ENCODE data around the gene DYSF. TPM values are rescaled to one million over a fixed set of nuclear protein-coding genes. Genes with fewer than 3 reads are reported as not detected.
A peak's percentile ranks its signal among the peaks of the same experiment; 100 is the strongest.

Gene DYSF
- total and polyA plus RNA-seq, 7 donors, result 38.3 to 208 (median 109) TPM

GRCh38 chr2:71455011-71455740 is 1.8 kb downstream of the DYSF start:
- Histone ChIP-seq H3K9me3 (no peaks in the 10 kb centered on the region), H3K27me3 (ENCODE audit: insufficient read depth in 3 of 3, low read length in 2 of 3) (no peaks in the 10 kb centered on the region), H3K27ac (peak overlapping the region; percentile 97), H3K4me3 (peak overlapping the region; percentile 88), H3K36me3 (ENCODE audit: insufficient read depth in 1 of 2, low read depth in 1 of 2) (peaks cover 0 to 20% of the 10 kb centered on the region in 2 donors), H3K4me1 (peaks cover 81% of the 10 kb centered on the region)
- intact Hi-C loops (cut with DNase I), result no loop called here
- WGBS, 3 donors, result 44 to 66% (median 55%) methylated on average over 8 of the region's 8 CpGs
- no peak for ATAC-seq
- no peak for TF ChIP-seq CTCF (IDR thresholded peaks at IDR 0.05)
- no peak for DNase-seq

DNA sequence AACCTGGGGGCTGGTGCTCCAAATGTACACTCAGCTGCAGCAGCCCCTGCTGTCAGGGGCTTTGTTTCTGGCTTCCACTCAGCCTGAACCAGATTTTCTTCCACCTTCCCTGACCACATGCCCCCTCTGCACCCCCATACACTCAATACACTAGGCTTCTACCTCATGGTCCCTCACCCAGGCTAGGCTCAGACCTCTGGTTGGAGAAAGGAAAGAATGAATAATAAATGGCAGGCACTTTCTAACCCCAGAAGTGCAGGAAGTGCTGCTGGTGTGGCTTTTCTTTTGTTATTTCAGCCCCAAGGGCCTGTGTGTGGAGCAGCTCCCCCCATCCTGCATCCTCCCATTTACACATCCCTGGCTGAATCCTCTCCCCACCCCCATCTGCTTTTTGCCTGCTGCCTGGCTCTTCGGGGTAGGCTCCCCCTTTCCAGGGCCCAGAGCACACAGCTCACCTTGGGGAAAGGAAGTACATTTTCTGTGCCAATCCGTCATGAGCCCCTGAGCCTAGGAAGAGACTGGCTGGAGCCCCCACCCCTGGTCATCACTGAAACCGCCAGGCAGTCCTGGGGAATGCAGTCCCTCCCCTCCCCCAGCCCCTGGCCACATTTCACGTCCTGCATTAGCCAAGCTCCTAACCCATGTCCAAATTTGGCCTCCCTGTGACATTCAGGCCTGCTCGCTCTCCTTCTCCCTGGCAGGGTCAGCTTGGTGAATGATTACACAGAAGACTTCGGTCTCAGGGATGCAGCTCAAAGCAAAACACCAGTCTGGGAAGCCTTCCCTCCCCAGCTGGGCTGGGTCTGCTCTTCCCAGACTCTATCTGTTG is 2.6 kb downstream of the DYSF start:
- H3K36me3 ChIP-seq (ENCODE audit: insufficient read depth in 1 of 2, low read depth in 1 of 2), result peaks cover 0 to 20% of the 10 kb centered on the region in 2 donors
- no peak for TF ChIP-seq CTCF (IDR thresholded peaks at IDR 0.05)
- WGBS, 3 donors, result 16 to 23% (median 18%) methylated on average over 6 of the region's 6 CpGs
- peak overlapping the region; percentile 97 for H3K27ac ChIP-seq
- ATAC-seq (no peak), DNase-seq (no peak)
- no peaks in the 10 kb centered on the region for H3K27me3 ChIP-seq (ENCODE audit: insufficient read depth in 3 of 3, low read length in 2 of 3)
- intact Hi-C loops (cut with DNase I), result no loop called here
- no peaks in the 10 kb centered on the region for H3K9me3 ChIP-seq
- H3K4me3 ChIP-seq, result peak overlapping the region; percentile 88
- H3K4me1 ChIP-seq, result peaks cover 82% of the 10 kb centered on the region

DNA sequence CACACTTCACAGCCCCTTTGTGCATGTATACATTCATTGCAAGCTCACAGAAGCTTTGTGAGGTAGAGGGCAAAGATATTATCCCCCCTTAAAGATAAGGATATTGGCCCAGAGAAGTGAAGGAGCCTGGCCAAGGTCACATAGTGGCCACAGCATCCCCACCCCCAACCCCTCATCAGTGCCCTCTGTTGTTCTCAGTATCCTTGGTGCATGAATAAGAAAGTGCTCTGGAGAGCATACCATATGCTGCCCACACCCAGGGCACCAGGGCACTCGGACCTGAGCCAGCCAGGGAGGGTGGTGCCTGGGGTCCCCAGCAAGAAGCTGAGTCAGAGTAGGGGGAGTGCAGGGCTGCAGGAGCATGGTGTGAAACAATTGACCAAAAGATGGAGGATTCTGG is 3.3 kb downstream of the DYSF start:
- ATAC-seq, result no peak

GRCh38 chr2:71457123-71457915 is 4.0 kb downstream of the DYSF start:
- Histone ChIP-seq H3K36me3 (ENCODE audit: insufficient read depth in 1 of 2, low read depth in 1 of 2) (peaks cover 0 to 20% of the 10 kb centered on the region in 2 donors), H3K4me1 (peaks cover 82% of the 10 kb centered on the region), H3K27me3 (ENCODE audit: insufficient read depth in 3 of 3, low read length in 2 of 3) (no peaks in the 10 kb centered on the region), H3K9me3 (no peaks in the 10 kb centered on the region), H3K4me3 (peak overlapping the region; percentile 88), H3K27ac (peak overlapping the region; percentile 97)
- ATAC-seq (no peak), DNase-seq (no peak)
- 88 to 92% (median 90%) methylated on average over 9 of the region's 9 CpGs for WGBS, 3 donors
- no peak for TF ChIP-seq CTCF (IDR thresholded peaks at IDR 0.05)
- intact Hi-C loops (cut with DNase I), result no loop called here

More for the DNA sequence above, 3.3 kb downstream of the DYSF start:
- WGBS, 3 donors, result 49 to 81% (median 65%) methylated on average over 1 of the region's 1 CpG
- H3K36me3 ChIP-seq (ENCODE audit: insufficient read depth in 1 of 2, low read depth in 1 of 2), result peaks cover 0 to 20% of the 10 kb centered on the region in 2 donors
- no peaks in the 10 kb centered on the region for H3K9me3 ChIP-seq
- DNase-seq, result no peak
- H3K4me1 ChIP-seq, result peaks cover 82% of the 10 kb centered on the region
- intact Hi-C loops (cut with DNase I), result no loop called here
- H3K27ac ChIP-seq, result peak overlapping the region; percentile 97
- peak overlapping the region; percentile 88 for H3K4me3 ChIP-seq
- no peak for TF ChIP-seq CTCF (IDR thresholded peaks at IDR 0.05)
- H3K27me3 ChIP-seq (ENCODE audit: insufficient read depth in 3 of 3, low read length in 2 of 3), result no peaks in the 10 kb centered on the region

Data from psoas muscle (tissue), 8 donors.